Kidney (tissue), 14 donors: Measurements from ENCODE around the gene PPP1R27. TPM values are rescaled to one million over a fixed set of nuclear protein-coding genes. Genes with fewer than 3 reads are reported as not detected.

Source experiments
- DNase-seq, 5 donors: peaks; one replicate each; pipeline ENCODE4 v3.0.0-alpha.2; 2013 to 2020
- FAIRE-seq: peaks from 2 replicates; lab custom pipeline; 2012; peaks lifted over from hg19 to GRCh38; lab: Jason Lieb, UNC
- H3K27ac ChIP-seq, 2 donors: one replicate each; pipeline ENCODE4 v1.7.0; 2013; ENCODE audit warnings: low read depth in 2 of 2, low read length in 2 of 2, inconsistent platforms in 1 of 2
- H3K27me3 ChIP-seq: one replicate; pipeline ENCODE4 v1.7.1; 2013; ENCODE audit warnings: low read length, inconsistent platforms; ENCODE audit not compliant: control insufficient read depth, insufficient read depth
- H3K36me3 ChIP-seq, 3 donors: one replicate each; pipeline versions ENCODE4 v1.7.0 to v1.7.1; 2013; ENCODE audit warnings: low read length in 3 of 3, control low read depth in 1 of 3, inconsistent platforms in 1 of 3; ENCODE audit not compliant: insufficient read depth in 3 of 3, control insufficient read depth in 2 of 3
- H3K4me1 ChIP-seq, 3 donors: one replicate each; pipeline versions ENCODE4 v1.7.0 to v1.7.1; 2013; ENCODE audit warnings: low read length in 3 of 3, inconsistent platforms in 1 of 3, low read depth in 1 of 3; ENCODE audit not compliant: control insufficient read depth in 2 of 3, insufficient read depth in 2 of 3
- H3K4me3 ChIP-seq, 3 donors: one replicate each; pipeline versions ENCODE4 v1.7.0 to v1.8.1; 2013; ENCODE audit warnings: low read length in 3 of 3, control low read depth in 1 of 3, inconsistent platforms in 1 of 3
- H3K9ac ChIP-seq, 3 donors: one replicate each; pipeline versions ENCODE4 v1.7.0 to v1.7.1; 2013; ENCODE audit warnings: low read length in 3 of 3, control low read depth in 1 of 3, inconsistent platforms in 1 of 3
- H3K9me3 ChIP-seq, 3 donors: one replicate each; pipeline versions ENCODE4 v1.7.0 to v1.7.1; 2013; ENCODE audit warnings: low read length in 3 of 3, control low read depth in 1 of 3, inconsistent platforms in 1 of 3; ENCODE audit not compliant: control insufficient read depth in 2 of 3, insufficient read depth in 1 of 3
- intact Hi-C: fragments of 100-400 bp; cut with DNase I; formaldehyde crosslinking; loops from one replicate; pipeline ENCODE4 v1.11.1; 2022
- polyA plus RNA-seq: library from polyadenylated mRNA; stranded (reverse); fragments of 350-450 nt; fragmentation: Illumina TruSeq; extraction: RNeasy Lipid Tissue Mini Kit (QIAGEN cat#74804); gene quantifications from one replicate; pipeline ENCODE4 v1.2.3, GENCODE V29; 2014; ENCODE audit warnings: low read depth, low replicate concordance; ENCODE audit not compliant: insufficient read depth
- total RNA-seq: library from RNA; stranded (reverse); fragmentation: NEBNext Ultra II Directional; extraction: Animal tissue kit (Norgen Biotek cat#: 25700); gene quantifications from one replicate; pipeline ENCODE4 v1.2.1, GENCODE V29; 2021
- TF ChIP-seq, protein P1 (sequence below): IDR thresholded peaks from 3 replicates; pipeline ENCODE4 v1.5.1; 2012; ENCODE audit warnings: mild to moderate bottlenecking, moderate library complexity, borderline replicate concordance; ENCODE audit not compliant: insufficient read depth; ENCODE audit errors: extremely low read depth
- donor health status: control.
- donor health status: control.
- donor health status: control.
- donor health status: control.
- donor health status: control.
- donor health status: DM: yes; HTN: yes; CAD: no.
- donor health status: Normal renal cell carcinoma (clear cell type).

Gene PPP1R27
- total and polyA plus RNA-seq, 2 donors from 2014 or later = not detected

DNA sequence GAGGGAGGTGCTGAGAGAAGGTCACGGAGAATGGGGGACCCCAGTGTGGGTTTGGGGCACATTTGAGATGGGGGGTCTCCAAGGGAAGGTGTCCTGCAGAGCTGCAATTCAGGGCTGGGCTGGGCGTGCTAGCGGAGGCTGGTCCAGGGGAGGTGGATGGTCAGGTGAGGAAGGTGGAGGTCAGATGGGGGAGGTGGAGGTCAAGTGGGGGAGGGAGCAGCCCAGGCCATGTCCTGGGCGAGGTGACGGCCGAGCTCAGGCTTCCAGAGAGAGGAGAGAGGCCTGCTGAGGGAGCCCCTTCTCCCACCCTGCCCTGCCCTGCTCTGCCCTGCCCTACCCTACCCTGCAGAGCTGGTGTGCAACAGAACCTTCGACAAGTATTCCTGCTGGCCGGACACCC is 24.4 kb downstream of the PPP1R27 start:
- no peak for FAIRE-seq

DNA sequence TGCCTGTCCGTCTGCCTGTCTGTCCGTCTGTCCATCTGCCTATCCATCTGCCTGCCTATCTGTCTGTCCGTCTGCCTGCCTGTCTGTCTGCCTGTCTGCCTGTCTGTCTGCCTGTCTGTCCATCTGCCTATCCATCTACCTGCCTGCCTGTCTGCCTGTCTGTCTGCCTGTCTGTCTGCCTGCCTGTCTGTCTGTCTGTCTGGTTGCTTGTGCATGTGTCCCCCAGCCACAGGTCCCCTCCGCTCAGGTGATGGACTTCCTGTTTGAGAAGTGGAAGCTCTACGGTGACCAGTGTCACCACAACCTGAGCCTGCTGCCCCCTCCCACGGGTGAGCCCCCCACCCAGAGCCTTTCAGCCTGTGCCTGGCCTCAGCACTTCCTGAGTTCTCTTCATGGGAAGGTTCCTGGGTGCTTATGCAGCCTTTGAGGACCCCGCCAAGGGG is 25.3 kb downstream of the PPP1R27 start:
- Histone ChIP-seq H3K27me3 (no peaks in the 10 kb centered on the region), H3K4me3 (no peak overlapping the region), H3K36me3 (no peaks in the 10 kb centered on the region), H3K27ac (no peak overlapping the region), H3K9ac (no peak overlapping the region), H3K4me1 (peaks cover 0 to 4% (median 0%) of the 10 kb centered on the region in 3 donors), H3K9me3 (no peaks in the 10 kb centered on the region)
- TF ChIP-seq, protein P1, sequence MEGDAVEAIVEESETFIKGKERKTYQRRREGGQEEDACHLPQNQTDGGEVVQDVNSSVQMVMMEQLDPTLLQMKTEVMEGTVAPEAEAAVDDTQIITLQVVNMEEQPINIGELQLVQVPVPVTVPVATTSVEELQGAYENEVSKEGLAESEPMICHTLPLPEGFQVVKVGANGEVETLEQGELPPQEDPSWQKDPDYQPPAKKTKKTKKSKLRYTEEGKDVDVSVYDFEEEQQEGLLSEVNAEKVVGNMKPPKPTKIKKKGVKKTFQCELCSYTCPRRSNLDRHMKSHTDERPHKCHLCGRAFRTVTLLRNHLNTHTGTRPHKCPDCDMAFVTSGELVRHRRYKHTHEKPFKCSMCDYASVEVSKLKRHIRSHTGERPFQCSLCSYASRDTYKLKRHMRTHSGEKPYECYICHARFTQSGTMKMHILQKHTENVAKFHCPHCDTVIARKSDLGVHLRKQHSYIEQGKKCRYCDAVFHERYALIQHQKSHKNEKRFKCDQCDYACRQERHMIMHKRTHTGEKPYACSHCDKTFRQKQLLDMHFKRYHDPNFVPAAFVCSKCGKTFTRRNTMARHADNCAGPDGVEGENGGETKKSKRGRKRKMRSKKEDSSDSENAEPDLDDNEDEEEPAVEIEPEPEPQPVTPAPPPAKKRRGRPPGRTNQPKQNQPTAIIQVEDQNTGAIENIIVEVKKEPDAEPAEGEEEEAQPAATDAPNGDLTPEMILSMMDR = no peak
- DNase-seq = no peak
- FAIRE-seq = no peak
- intact Hi-C loops = no loop called here

More for the DNA sequence above, 24.4 kb downstream of the PPP1R27 start:
- no peak overlapping the region for H3K4me3 ChIP-seq
- H3K36me3 ChIP-seq = no peaks in the 10 kb centered on the region
- no peak overlapping the region for H3K9ac ChIP-seq
- TF ChIP-seq, protein P1 = no peak
- no peaks in the 10 kb centered on the region for H3K9me3 ChIP-seq
- peaks cover 0 to 6% (median 0%) of the 10 kb centered on the region in 3 donors for H3K4me1 ChIP-seq
- peak overlapping the region in 1 of 2 donors; percentile 47 for H3K27ac ChIP-seq
- DNase-seq = peak in 1 of 5 donors; percentile 57
- intact Hi-C loops = no loop called here
- no peaks in the 10 kb centered on the region for H3K27me3 ChIP-seq

DNA sequence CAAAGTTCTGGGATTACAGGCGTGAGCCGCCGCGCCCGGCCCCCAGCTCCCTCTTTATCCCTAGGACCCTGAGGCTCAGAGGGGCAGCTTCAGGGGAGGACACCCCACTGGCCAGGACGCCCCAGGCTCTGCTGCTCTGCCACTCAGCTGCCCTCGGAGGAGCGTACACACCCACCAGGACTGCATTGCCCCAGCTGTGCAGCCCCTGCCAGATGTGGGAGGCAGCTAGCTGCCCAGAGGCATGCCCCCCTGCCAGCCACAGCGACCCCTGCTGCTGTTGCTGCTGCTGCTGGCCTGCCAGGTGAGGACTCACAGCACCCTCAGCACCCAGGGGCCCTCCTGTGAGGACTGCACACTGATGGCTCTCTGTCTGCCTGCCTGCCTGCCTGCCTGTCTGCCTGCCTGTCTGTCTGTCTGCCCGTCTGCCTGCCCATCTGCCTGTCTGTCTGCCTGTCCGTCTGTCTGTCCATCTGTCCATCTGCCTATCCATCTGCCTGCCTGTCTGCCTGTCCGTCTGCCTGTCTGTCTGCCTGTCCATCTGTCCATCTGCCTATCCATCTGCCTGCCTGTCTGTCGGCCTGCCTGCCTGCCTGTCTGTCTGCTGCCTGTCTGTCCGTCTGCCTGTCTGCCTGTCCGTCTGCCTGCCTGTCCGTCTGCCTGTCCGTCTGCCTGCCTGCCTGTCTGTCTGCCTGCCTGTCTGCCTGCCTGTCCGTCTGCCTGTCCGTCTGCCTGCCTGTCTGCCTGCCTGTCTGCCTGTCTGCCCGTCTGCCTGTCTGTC is 25.9 kb downstream of the PPP1R27 start:
- no peak for FAIRE-seq
- no peaks in the 10 kb centered on the region for H3K27me3 ChIP-seq

More for the DNA sequence above, 25.9 kb downstream of the PPP1R27 start:
- intact Hi-C loops = no loop called here
- H3K27ac ChIP-seq = no peak overlapping the region
- no peak overlapping the region for H3K4me3 ChIP-seq
- DNase-seq = peak in 1 of 5 donors; percentile 59
- H3K9me3 ChIP-seq = no peaks in the 10 kb centered on the region
- TF ChIP-seq, protein P1 = no peak
- H3K36me3 ChIP-seq = no peaks in the 10 kb centered on the region
- H3K9ac ChIP-seq = no peak overlapping the region
- H3K4me1 ChIP-seq = peaks cover 0 to 4% (median 0%) of the 10 kb centered on the region in 3 donors
